Breast epithelium (tissue), 4 donors: ENCODE measurements around the gene PARG. TPM values are rescaled to one million over a fixed set of nuclear protein-coding genes. Genes with fewer than 3 reads are reported as not detected.

Experiments used
- DNase-seq, 2 donors: peaks; one replicate each; pipeline ENCODE4 v3.0.0-alpha.2; 2019; ENCODE audit warnings: low spot score in 2 of 2
- H3K27ac ChIP-seq, 2 donors: fragments of 200-600 bp; sonication (generic) in 1 of 2; one replicate each; pipeline ENCODE4 v1.5.1; 2016 to 2019; ENCODE audit warnings: mild to moderate bottlenecking in 1 of 2
- H3K27me3 ChIP-seq, 2 donors: fragments of 200-600 bp; sonication (generic) in 1 of 2; one replicate each; pipeline versions ENCODE4 v1.5.1 to v1.6.0; 2017 to 2019; ENCODE audit warnings: control low read depth in 1 of 2, mild to moderate bottlenecking in 1 of 2
- H3K36me3 ChIP-seq: fragments of 200-600 bp; one replicate; pipeline ENCODE4 v1.5.1; 2019
- H3K4me1 ChIP-seq, 2 donors: fragments of 200-600 bp; sonication (generic); one replicate each; pipeline ENCODE4 v1.5.1; 2016 to 2019; ENCODE audit warnings: control low read depth in 1 of 2
- H3K4me3 ChIP-seq, 3 donors: fragments of 200-600 bp; sonication (generic); 1 replicate in 2 of 3; 2 replicates in 1 of 3; pipeline ENCODE4 v1.5.1; 2016 to 2019; ENCODE audit warnings: mild to moderate bottlenecking in 3 of 3, moderate library complexity in 2 of 3
- H3K9me3 ChIP-seq, 2 donors: fragments of 200-600 bp; sonication (generic) in 1 of 2; one replicate each; pipeline ENCODE4 v1.5.1; 2016 to 2019; ENCODE audit warnings: control low read depth in 1 of 2
- CTCF ChIP-seq, 3 donors: fragments of 450-650 bp; IDR thresholded peaks; one replicate each; pipeline ENCODE4 v1.5.1; 2016 to 2017; ENCODE audit warnings: antibody characterized with exemption in 3 of 3, mild to moderate bottlenecking in 3 of 3, moderate library complexity in 3 of 3
- POLR2A ChIP-seq: fragments of 450-650 bp; IDR thresholded peaks from one replicate; pipeline ENCODE4 v1.6.1; 2016; ENCODE audit warnings: antibody characterized with exemption, mild to moderate bottlenecking, moderate library complexity
- POLR2AphosphoS5 ChIP-seq, 3 donors: sonication (generic); formaldehyde crosslinking; IDR thresholded peaks; one replicate each; pipeline ENCODE4 v1.6.1; 2017; ENCODE audit warnings: antibody characterized with exemption in 3 of 3
- intact Hi-C: fragments of 100-400 bp; cut with DNase I; formaldehyde crosslinking; loops from one replicate; pipeline ENCODE4 v1.15.1; 2023; ENCODE audit warnings: low total_unique reads
- total RNA-seq, 3 donors: library from RNA; depleted of rRNA; stranded (reverse); fragments of >200 nt; gene quantifications; one replicate each; pipeline ENCODE4 v1.1.0, GENCODE V29; 2016

PARG gene
- total RNA-seq, 3 donors from 2014 or later, result 24.3 to 45.4 (median 31.5) TPM

DNA sequence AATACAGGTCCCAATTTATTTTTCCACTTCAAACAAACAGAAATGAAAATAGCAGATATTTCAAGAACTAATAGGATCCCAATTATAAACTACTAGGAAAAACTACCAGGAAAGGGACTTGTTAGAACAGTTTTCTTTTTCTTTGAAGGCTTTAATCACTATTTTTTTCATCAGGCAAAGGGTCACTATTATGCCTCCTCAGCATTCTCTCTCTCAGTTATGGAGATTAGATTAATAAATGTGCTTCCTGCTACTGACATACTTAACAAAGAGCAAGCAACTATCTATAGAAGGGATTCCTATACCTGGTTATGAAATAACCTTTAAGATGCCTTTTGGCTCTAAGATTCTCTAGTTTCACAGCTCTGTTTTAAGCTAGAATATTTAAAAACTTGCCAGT is 108.7 kb downstream of the PARG start:
- no peak overlapping the region for H3K27ac ChIP-seq
- TF ChIP-seq CTCF (IDR thresholded peaks at IDR 0.05), result no peak
- TF ChIP-seq POLR2AphosphoS5 (IDR thresholded peaks at IDR 0.05), result no peak
- no peak for TF ChIP-seq POLR2A
- no peaks in the 10 kb centered on the region for H3K36me3 ChIP-seq
- no peaks in the 10 kb centered on the region for H3K4me1 ChIP-seq
- no peak overlapping the region for H3K4me3 ChIP-seq
- no peaks in the 10 kb centered on the region for H3K9me3 ChIP-seq
- intact Hi-C loops, result no loop called here
- no peak for DNase-seq
- no peaks in the 10 kb centered on the region for H3K27me3 ChIP-seq

GRCh38 chr10:49831352-49832035 is 110.3 kb downstream of the PARG start:
- no peaks in the 10 kb centered on the region for H3K27me3 ChIP-seq
- TF ChIP-seq CTCF (IDR thresholded peaks at IDR 0.05), result no peak
- TF ChIP-seq POLR2AphosphoS5 (IDR thresholded peaks at IDR 0.05), result peak in 1 of 3 donors; percentile 23
- DNase-seq, result no peak
- no peaks in the 10 kb centered on the region for H3K36me3 ChIP-seq
- no peak overlapping the region for H3K27ac ChIP-seq
- H3K4me1 ChIP-seq, result no peaks in the 10 kb centered on the region
- no peaks in the 10 kb centered on the region for H3K9me3 ChIP-seq
- intact Hi-C loops, result no loop called here
- H3K4me3 ChIP-seq, result no peak overlapping the region

DNA sequence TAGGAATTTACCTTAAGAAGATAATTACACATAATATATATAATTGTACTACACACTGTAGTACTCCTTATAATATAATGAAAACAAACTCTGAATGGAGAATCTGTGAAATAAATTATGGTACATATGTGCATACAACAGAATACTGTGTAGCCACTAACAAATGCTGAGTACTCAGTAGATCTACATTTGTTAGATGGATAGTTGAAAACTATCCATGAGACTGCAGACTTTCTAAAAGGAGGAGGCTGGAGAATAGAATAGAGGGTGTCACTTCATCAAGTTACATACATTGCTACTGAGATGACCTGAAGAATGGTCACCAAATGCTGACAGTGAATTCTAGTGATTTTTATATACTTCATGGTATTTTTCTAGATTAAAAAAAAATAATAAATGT is 111.0 kb downstream of the PARG start:
- no peaks in the 10 kb centered on the region for H3K9me3 ChIP-seq
- no peaks in the 10 kb centered on the region for H3K4me1 ChIP-seq
- no peaks in the 10 kb centered on the region for H3K27me3 ChIP-seq
- no peak overlapping the region for H3K4me3 ChIP-seq
- intact Hi-C loops, result no loop called here
- DNase-seq, result no peak
- H3K36me3 ChIP-seq, result no peaks in the 10 kb centered on the region
- H3K27ac ChIP-seq, result no peak overlapping the region
- TF ChIP-seq POLR2AphosphoS5 (IDR thresholded peaks at IDR 0.05) (no peak), POLR2A (no peak), CTCF (IDR thresholded peaks at IDR 0.05) (no peak)

DNA sequence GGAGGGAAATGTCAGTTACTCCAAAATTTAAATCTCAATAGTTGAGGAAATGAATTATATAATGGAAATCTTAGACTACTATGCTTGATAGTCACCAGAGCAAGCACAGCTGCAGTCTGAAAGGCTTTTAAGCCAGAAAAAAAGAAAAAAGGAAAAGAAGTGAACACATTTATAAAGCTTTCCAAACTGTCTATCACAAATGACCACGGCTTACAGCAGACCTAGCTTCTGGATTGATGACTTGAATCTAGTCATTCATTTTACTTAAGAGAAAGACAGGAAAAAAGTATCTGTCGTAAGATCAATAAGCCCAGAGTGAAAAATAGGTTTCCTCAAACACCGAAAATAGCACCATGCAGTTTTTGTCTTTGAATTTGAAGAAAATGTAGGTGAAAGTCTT is 111.8 kb downstream of the PARG start:
- H3K4me3 ChIP-seq, result no peak overlapping the region
- no peaks in the 10 kb centered on the region for H3K36me3 ChIP-seq
- no peak for TF ChIP-seq CTCF (IDR thresholded peaks at IDR 0.05)
- TF ChIP-seq POLR2A, result no peak
- no peak for TF ChIP-seq POLR2AphosphoS5 (IDR thresholded peaks at IDR 0.05)
- no peak for DNase-seq
- H3K27ac ChIP-seq, result no peak overlapping the region
- no peaks in the 10 kb centered on the region for H3K9me3 ChIP-seq
- no peaks in the 10 kb centered on the region for H3K4me1 ChIP-seq
- intact Hi-C loops, result no loop called here
- no peaks in the 10 kb centered on the region for H3K27me3 ChIP-seq

GRCh38 chr10:49827297-49827696 is 114.5 kb downstream of the PARG start:
- no peaks in the 10 kb centered on the region for H3K36me3 ChIP-seq

More at GRCh38 chr10:49827297-49827696, 114.5 kb downstream of the PARG start:
- Histone ChIP-seq H3K27ac (no peak overlapping the region), H3K27me3 (no peaks in the 10 kb centered on the region), H3K4me3 (no peak overlapping the region), H3K9me3 (no peaks in the 10 kb centered on the region), H3K4me1 (no peaks in the 10 kb centered on the region)
- TF ChIP-seq POLR2AphosphoS5 (IDR thresholded peaks at IDR 0.05), result no peak
- intact Hi-C loops, result no loop called here
- no peak for DNase-seq
